H1 (cell line): Measurements from ENCODE around the gene SERPINA1. TPM values are rescaled to one million over a fixed set of nuclear protein-coding genes. Genes with fewer than 3 reads are reported as not detected.

Source experiments
- CTCF ChIA-PET: fragments of 300-600 bp; sonication (Branson Sonifier 250); formaldehyde crosslinking; loops from one replicate; lab custom pipeline; 2021; ENCODE audit not compliant: partially characterized antibody; lab: Charles Lee
- POLR2A ChIA-PET: fragments of 300-600 bp; sonication (Branson Sonifier 250); formaldehyde crosslinking; loops from one replicate; lab custom pipeline; 2021; ENCODE audit warnings: inconsistent platforms; ENCODE audit not compliant: partially characterized antibody; lab: Charles Lee
- DNase-seq, 2 experiments: peaks; one replicate each; pipeline versions ENCODE4 v3.0.0 to v3.0.0-alpha.2; 2010 to 2022; ENCODE audit warnings: low spot score in 2 of 2, low read depth in 1 of 2, mixed read lengths in 1 of 2
- FAIRE-seq: peaks from 2 replicates; lab custom pipeline; 2011; peaks lifted over from hg19 to GRCh38; lab: Jason Lieb, UNC
- H2AFZ ChIP-seq: 2 replicates; pipeline ENCODE4 v1.8.1; 2012; ENCODE audit warnings: low read length, inconsistent platforms
- H2AK5ac ChIP-seq: 2 replicates; pipeline ENCODE4 v1.6.1; 2013; ENCODE audit warnings: low read depth, low read length
- H2BK120ac ChIP-seq: replicated peaks from 2 replicates; pipeline ENCODE3; 2013; ENCODE audit warnings: low read depth, low read length, inconsistent platforms
- H2BK12ac ChIP-seq: 2 replicates; pipeline ENCODE4 v1.6.1; 2013; ENCODE audit warnings: low read depth, low read length
- H2BK15ac ChIP-seq: 2 replicates; pipeline ENCODE4 v1.6.1; 2013; ENCODE audit warnings: low read length
- H2BK20ac ChIP-seq: 2 replicates; pipeline ENCODE4 v1.6.1; 2013; ENCODE audit warnings: low read length
- H2BK5ac ChIP-seq: 2 replicates; pipeline ENCODE4 v1.6.1; 2013; ENCODE audit warnings: low read depth, low read length
- H3K14ac ChIP-seq: 2 replicates; pipeline ENCODE4 v1.6.1; 2013; ENCODE audit warnings: inconsistent platforms; ENCODE audit not compliant: insufficient read length
- H3K18ac ChIP-seq: 2 replicates; pipeline ENCODE4 v1.6.1; 2013; ENCODE audit warnings: low read length; ENCODE audit errors: extremely low read depth
- H3K23ac ChIP-seq: 2 replicates; pipeline ENCODE4 v1.6.1; 2013; ENCODE audit warnings: inconsistent platforms; ENCODE audit not compliant: insufficient read length
- H3K23me2 ChIP-seq: 2 replicates; pipeline ENCODE4 v1.6.1; 2013; ENCODE audit warnings: low read depth, low read length
- H3K27ac ChIP-seq: 2 replicates; pipeline ENCODE4 v1.6.1; 2011; ENCODE audit warnings: low read depth, low read length, inconsistent platforms
- H3K27me3 ChIP-seq, 4 experiments: replicated peaks in 1 of 4; 1 replicate in 1 of 4; 2 replicates in 3 of 4; pipeline versions ENCODE4 v1.6.1 to v1.8.1; 2011 to 2013; ENCODE audit warnings: low read length in 3 of 4, mild to moderate bottlenecking in 3 of 4, inconsistent platforms in 2 of 4, mixed read lengths in 2 of 4, moderate library complexity in 1 of 4; ENCODE audit not compliant: control insufficient read depth in 3 of 4, insufficient read depth in 3 of 4; ENCODE audit errors: extremely low read depth in 1 of 4
- H3K36me3 ChIP-seq, 4 experiments: 2 replicates each; pipeline versions ENCODE4 v1.6.1 to v1.8.1; 2011 to 2013; ENCODE audit warnings: mild to moderate bottlenecking in 4 of 4, low read length in 3 of 4, moderate library complexity in 2 of 4, control low read depth in 1 of 4, inconsistent platforms in 1 of 4; ENCODE audit not compliant: insufficient read depth in 4 of 4, control insufficient read depth in 2 of 4
- H3K4ac ChIP-seq: replicated peaks from 2 replicates; pipeline ENCODE3; 2013; ENCODE audit warnings: low read length, low read depth, mixed read lengths, inconsistent platforms; ENCODE audit not compliant: insufficient read length
- H3K4me1 ChIP-seq, 4 experiments: replicated peaks in 1 of 4; 1 replicate in 1 of 4; 2 replicates in 3 of 4; pipeline versions ENCODE4 v1.6.1 to v1.8.1; 2011 to 2013; ENCODE audit warnings: low read length in 3 of 4, inconsistent platforms in 2 of 4, mixed read lengths in 1 of 4; ENCODE audit not compliant: insufficient read depth in 4 of 4, control insufficient read depth in 3 of 4
- H3K4me2 ChIP-seq, 2 experiments: 2 replicates each; pipeline versions ENCODE4 v1.6.1 to v1.8.1; 2011 to 2013; ENCODE audit warnings: low read depth in 2 of 2, low read length in 2 of 2, control low read depth in 1 of 2, inconsistent platforms in 1 of 2, mild to moderate bottlenecking in 1 of 2; ENCODE audit not compliant: insufficient read depth in 1 of 2
- H3K4me3 ChIP-seq, 4 experiments: fragments of 200-600, 300-600 bp in 1 of 4; sonication (generic), shearing (Covaris generic), sonication (Bioruptor Twin) in 1 of 4; 2 replicates each; pipeline versions ENCODE4 v1.5.1 to v1.8.1; 2011 to 2016; ENCODE audit warnings: low read length in 4 of 4, low read depth in 3 of 4, control low read depth in 2 of 4, inconsistent platforms in 2 of 4, mild to moderate bottlenecking in 2 of 4, mixed read lengths in 1 of 4, moderate library complexity in 1 of 4; ENCODE audit not compliant: insufficient read depth in 2 of 4; ENCODE audit errors: extremely low read depth in 1 of 4
- H3K56ac ChIP-seq: replicated peaks from 2 replicates; pipeline ENCODE3; 2013; ENCODE audit warnings: low read depth, mild to moderate bottlenecking, mixed read lengths, low read length, inconsistent platforms; ENCODE audit not compliant: insufficient read length
- H3K79me1 ChIP-seq: 2 replicates; pipeline ENCODE4 v1.6.1; 2013; ENCODE audit warnings: low read depth, low read length, control low read depth
- H3K79me2 ChIP-seq, 2 experiments: 2 replicates each; pipeline versions ENCODE4 v1.6.1 to v1.8.1; 2012 to 2013; ENCODE audit warnings: low read length in 2 of 2, mild to moderate bottlenecking in 2 of 2, inconsistent platforms in 1 of 2; ENCODE audit not compliant: insufficient read depth in 2 of 2, control insufficient read depth in 1 of 2
- H3K9ac ChIP-seq, 4 experiments: replicated peaks in 1 of 4; 1 replicate in 1 of 4; 2 replicates in 3 of 4; pipeline versions ENCODE4 v1.6.1 to v1.8.1; 2011 to 2013; ENCODE audit warnings: low read depth in 3 of 4, low read length in 3 of 4, control low read depth in 2 of 4, mild to moderate bottlenecking in 2 of 4, moderate library complexity in 2 of 4, inconsistent platforms in 1 of 4; ENCODE audit errors: extremely low read depth in 1 of 4
- H3K9me3 ChIP-seq, 2 experiments: 2 replicates each; pipeline versions ENCODE4 v1.6.1 to v1.8.1; 2012 to 2013; ENCODE audit warnings: mild to moderate bottlenecking in 2 of 2, moderate library complexity in 2 of 2, control low read depth in 1 of 2, inconsistent platforms in 1 of 2, low read depth in 1 of 2, low read length in 1 of 2, mixed read lengths in 1 of 2; ENCODE audit not compliant: insufficient read depth in 2 of 2
- H4K20me1 ChIP-seq, 2 experiments: replicated peaks in 1 of 2; 2 replicates each; pipeline versions ENCODE3 to v1.8.1; 2011 to 2013; ENCODE audit warnings: inconsistent platforms in 2 of 2, low read length in 2 of 2, mild to moderate bottlenecking in 1 of 2; ENCODE audit not compliant: insufficient read depth in 2 of 2, control insufficient read depth in 1 of 2
- H4K5ac ChIP-seq: 2 replicates; pipeline ENCODE4 v1.6.1; 2013; ENCODE audit warnings: low read length, low read depth, mixed read lengths, inconsistent platforms; ENCODE audit not compliant: insufficient read length
- H4K8ac ChIP-seq: 2 replicates; pipeline ENCODE4 v1.8.0; 2013; ENCODE audit warnings: mild to moderate bottlenecking, moderate library complexity, low read length, inconsistent platforms; ENCODE audit not compliant: insufficient read depth; ENCODE audit errors: extremely low read depth
- H4K91ac ChIP-seq: replicated peaks from 2 replicates; pipeline ENCODE3; 2013; ENCODE audit warnings: low read length, mixed read lengths, inconsistent platforms; ENCODE audit not compliant: insufficient read length
- RAD21 ChIP-seq, 2 experiments: IDR thresholded peaks in 1 of 2; conservative IDR thresholded peaks in 1 of 2; 2 replicates each; pipeline ENCODE4 v1.6.1; 2011; ENCODE audit warnings: low read depth in 2 of 2, low read length in 2 of 2, improper control_type of control experiment in 1 of 2, inconsistent platforms in 1 of 2, mild to moderate bottlenecking in 1 of 2, moderate library complexity in 1 of 2
- TAF7 ChIP-seq: optimal IDR thresholded peaks from 2 replicates; pipeline ENCODE3; 2011; ENCODE audit warnings: low read depth, mild to moderate bottlenecking, inconsistent platforms, low read length, moderate library complexity, borderline replicate concordance
- WGBS, 2 experiments: shearing (Covaris generic) in 1 of 2; methylation state at CpG; one replicate each; pipeline versions ENCODE4 v1.1.6 to v1.1.7; 2013 to 2015; ENCODE audit warnings: low lambda C conversion rate in 2 of 2, mixed read lengths in 2 of 2, inconsistent platforms in 1 of 2, low coverage in 1 of 2, missing lambda C conversion rate in 1 of 2; ENCODE audit not compliant: insufficient replicate concordance in 2 of 2, insufficient coverage in 1 of 2, insufficient read length in 1 of 2; ENCODE audit errors: extremely low coverage in 1 of 2, missing lambda C conversion rate in 1 of 2; 5-methylcytosine and 5-hydroxymethylcytosine counted together
- polyA plus RNA-seq, 7 experiments: library from polyadenylated mRNA; depleted of rRNA in 3 of 7; stranded (reverse) in 5 of 7; unstranded in 2 of 7; fragments of >200 nt in 5 of 7; fragments of 200-250 nt in 2 of 7; gene quantifications; 1 replicate in 5 of 7; 2 replicates in 1 of 7; 4 replicates in 1 of 7; pipeline versions ENCODE4 v1.2.1 to v1.2.3, GENCODE V29; 2011 to 2013; ENCODE audit warnings: missing spikeins in 2 of 7, mixed read lengths in 2 of 7
- total RNA-seq: library from RNA; stranded (reverse); fragmentation: NEBNext Ultra II Directional; extraction: Animal tissue kit (Norgen Biotek cat#: 25700); gene quantifications from 2 replicates; pipeline ENCODE4 v1.2.1, GENCODE V29; 2021
- TF ChIP-seq, protein P1 (sequence below): IDR thresholded peaks from 2 replicates; pipeline ENCODE4 v1.6.1; 2011; ENCODE audit warnings: low read length, improper control_type of control experiment

Gene SERPINA1
- total and polyA plus RNA-seq, 2 of the 8 experiments (the other 6 are each of a cell fraction or from before 2014, with no cell fraction given) = 0.08 TPM; not detected in 1

DNA sequence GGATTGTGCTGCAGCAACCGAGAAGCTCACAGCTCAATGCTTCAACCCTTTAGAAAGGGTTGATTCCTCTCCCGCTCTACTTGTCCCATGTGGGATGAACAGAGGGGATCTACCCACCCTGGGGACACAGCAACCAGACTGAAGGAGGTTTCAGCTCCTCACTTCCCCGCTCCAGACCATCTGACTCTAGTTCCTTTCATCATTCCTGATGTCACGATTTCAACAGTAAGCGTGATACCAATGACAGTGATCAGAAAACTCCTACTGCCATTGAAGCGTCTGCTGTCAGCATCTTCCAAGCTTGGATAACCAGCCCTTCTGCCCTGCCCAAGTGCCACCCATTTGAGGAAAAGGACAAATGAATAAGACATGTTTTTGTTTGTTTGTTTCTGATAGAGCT is 14.3 kb downstream of the SERPINA1 start:
- H3K36me3 ChIP-seq = no peaks in the 10 kb centered on the region
- DNase-seq = no peak
- H2BK120ac ChIP-seq = no peak overlapping the region
- H3K4ac ChIP-seq = no peak overlapping the region
- no peaks in the 10 kb centered on the region for H4K20me1 ChIP-seq
- TF ChIP-seq, protein P1, sequence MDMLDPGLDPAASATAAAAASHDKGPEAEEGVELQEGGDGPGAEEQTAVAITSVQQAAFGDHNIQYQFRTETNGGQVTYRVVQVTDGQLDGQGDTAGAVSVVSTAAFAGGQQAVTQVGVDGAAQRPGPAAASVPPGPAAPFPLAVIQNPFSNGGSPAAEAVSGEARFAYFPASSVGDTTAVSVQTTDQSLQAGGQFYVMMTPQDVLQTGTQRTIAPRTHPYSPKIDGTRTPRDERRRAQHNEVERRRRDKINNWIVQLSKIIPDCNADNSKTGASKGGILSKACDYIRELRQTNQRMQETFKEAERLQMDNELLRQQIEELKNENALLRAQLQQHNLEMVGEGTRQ = no peak
- TF ChIP-seq RAD21 (IDR thresholded peaks at IDR 0.05 in 1 of 2, conservative IDR thresholded peaks at IDR 0.05 in 1 of 2; ENCODE audit: low read depth in 2 of 2, low read length in 2 of 2) (no peak), TAF7 (no peak)
- no peak overlapping the region for H2BK5ac ChIP-seq
- no peak overlapping the region for H2AFZ ChIP-seq
- H4K8ac ChIP-seq = no peak overlapping the region
- peak overlapping the region; percentile 4; the same call in 1 of the 2 replicates for H2BK12ac ChIP-seq
- no peak for FAIRE-seq
- no peak overlapping the region for H3K4me2 ChIP-seq
- H2BK15ac ChIP-seq = peak overlapping the region; percentile 31; the same call in 1 of the 2 replicates
- H3K4me1 ChIP-seq = peaks cover 6 to 12% (median 8%) of the 10 kb centered on the region in 4 experiments
- no peak overlapping the region for H4K5ac ChIP-seq
- CTCF ChIA-PET = interaction anchor here (0.6 to 5.0 kb wide), 14 partner anchors 8 to 509 kb away, joined by 3 to 37 read pairs (median 4); partner anchors contain the start of genes SERPINA1 and SERPINA2
- H3K56ac ChIP-seq = no peak overlapping the region
- no peak overlapping the region for H3K4me3 ChIP-seq
- no peaks in the 10 kb centered on the region for H3K79me2 ChIP-seq
- H3K27ac ChIP-seq = no peak overlapping the region
- 88% methylated on average over 6 of the region's 6 CpGs; no CpG with 5 or more reads in 1 of the 2 experiments for WGBS, 2 experiments
- no peak overlapping the region for H4K91ac ChIP-seq
- H3K18ac ChIP-seq = no peak overlapping the region
- H2AK5ac ChIP-seq = no peak overlapping the region
- H3K23me2 ChIP-seq = no peaks in the 10 kb centered on the region; the same call in 1 of the 2 replicates
- no peak overlapping the region for H3K23ac ChIP-seq
- no peak overlapping the region for H3K14ac ChIP-seq
- no peak overlapping the region for H3K9ac ChIP-seq
- no peak overlapping the region for H2BK20ac ChIP-seq
- H3K79me1 ChIP-seq = no peaks in the 10 kb centered on the region
- no peaks in the 10 kb centered on the region for H3K27me3 ChIP-seq
- POLR2A ChIA-PET = no interaction called here
- H3K9me3 ChIP-seq = no peaks in the 10 kb centered on the region
